ENCODE measurements around the gene NSFL1C.
A peak's percentile ranks its signal among the peaks of the same experiment; 100 is the strongest.

Gene NSFL1C

GRCh38 chr20:1486566-1486965, 19.9 kb upstream of the NSFL1C start:
- TF ChIP-seq CTCF (IDR thresholded peaks at IDR 0.05; ENCODE audit: insufficient read depth, low read depth, low read length, missing control alignments) = no peak
- DNase-seq (ENCODE audit: low read depth) = no peak
- no peak overlapping the region for H3K4me3 ChIP-seq (ENCODE audit: low read depth, low read length)

GRCh38 chr20:1484438-1485116, 17.9 kb upstream of the NSFL1C start:
- no peak for DNase-seq (ENCODE audit: low read depth)
- H3K4me3 ChIP-seq (ENCODE audit: low read depth, low read length) = no peak overlapping the region
- TF ChIP-seq CTCF (IDR thresholded peaks at IDR 0.05; ENCODE audit: insufficient read depth, low read depth, low read length, missing control alignments) = no peak

GRCh38 chr20:1479831-1480595, 13.4 kb upstream of the NSFL1C start:
- TF ChIP-seq CTCF (IDR thresholded peaks at IDR 0.05; ENCODE audit: insufficient read depth, low read depth, low read length, missing control alignments) = no peak
- H3K4me3 ChIP-seq (ENCODE audit: low read depth, low read length) = no peak overlapping the region
- no peak for DNase-seq (ENCODE audit: low read depth)

- TF ChIP-seq CTCF (IDR thresholded peaks at IDR 0.05; ENCODE audit: insufficient read depth, low read depth, low read length, missing control alignments) = no peak
- no peak for DNase-seq (ENCODE audit: low read depth)
- no peak overlapping the region for H3K4me3 ChIP-seq (ENCODE audit: low read depth, low read length)
These were observed 11.9 kb upstream of the NSFL1C start for GRCh38 chr20:1478566-1478965.

GRCh38 chr20:1477896-1478490, 11.3 kb upstream of the NSFL1C start:
- TF ChIP-seq CTCF (IDR thresholded peaks at IDR 0.05; ENCODE audit: insufficient read depth, low read depth, low read length, missing control alignments) = no peak
- no peak overlapping the region for H3K4me3 ChIP-seq (ENCODE audit: low read depth, low read length)
- no peak for DNase-seq (ENCODE audit: low read depth)

GRCh38 chr20:1474817-1475603, 8.4 kb upstream of the NSFL1C start:
- TF ChIP-seq CTCF (IDR thresholded peaks at IDR 0.05; ENCODE audit: insufficient read depth, low read depth, low read length, missing control alignments) = peak; percentile 16
- DNase-seq (ENCODE audit: low read depth) = no peak
- H3K4me3 ChIP-seq (ENCODE audit: low read depth, low read length) = no peak overlapping the region
